Measurements from ENCODE around the gene TEAD1.

TEAD1 gene

GRCh38 chr11:12845163-12845562 is 170.9 kb downstream of the TEAD1 start:
- DNase-seq: no peak

- DNase-seq: no peak
Observed at GRCh38 chr11:12845739-12846358, 171.6 kb downstream of the TEAD1 start.

- DNase-seq: no peak
Observed at GRCh38 chr11:12846786-12847615, 172.8 kb downstream of the TEAD1 start.

GRCh38 chr11:12848413-12848812 is 174.2 kb downstream of the TEAD1 start:
- no peak for DNase-seq

DNA sequence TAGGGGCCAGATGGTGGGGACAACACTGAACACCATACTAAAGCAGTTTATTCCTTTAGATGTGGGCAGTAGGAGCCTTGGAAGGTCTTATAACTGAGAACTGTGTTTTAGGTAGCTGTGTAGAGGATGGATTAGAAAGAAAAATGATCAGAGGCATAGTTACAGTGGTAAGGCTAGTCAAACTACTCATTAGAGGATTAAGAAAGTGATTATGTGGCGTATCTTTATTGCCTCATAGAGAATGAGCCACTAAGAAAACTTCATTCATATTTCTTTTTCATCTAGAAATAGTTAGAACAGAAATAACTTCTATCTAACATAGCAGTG is 179.1 kb downstream of the TEAD1 start:
- no peak for DNase-seq

- no peak for DNase-seq
Observed at GRCh38 chr11:12853652-12854296, 179.6 kb downstream of the TEAD1 start.

GRCh38 chr11:12854297-12854661 is 180.1 kb downstream of the TEAD1 start:
- no peak for DNase-seq

GRCh38 chr11:12854829-12855228 is 180.6 kb downstream of the TEAD1 start:
- DNase-seq: no peak

DNA sequence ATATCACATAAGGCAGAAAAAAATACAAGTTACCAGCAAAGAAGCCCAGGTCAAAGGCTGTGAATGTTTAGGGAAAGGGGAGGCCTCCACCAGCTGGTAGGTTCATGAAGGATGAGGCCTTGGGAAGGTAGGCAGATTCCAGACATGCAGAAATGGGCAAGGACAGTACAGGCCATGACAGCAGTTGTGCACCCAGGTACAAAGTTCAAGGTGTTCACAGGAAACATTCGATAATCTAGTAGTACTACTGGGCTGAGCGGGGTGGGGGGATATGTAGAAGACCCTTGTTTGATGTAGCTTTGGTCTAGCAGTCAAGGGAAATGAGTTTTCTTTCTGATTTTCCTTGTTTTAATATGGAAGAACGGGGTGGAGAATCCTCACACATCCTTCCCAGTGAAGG is 182.1 kb downstream of the TEAD1 start:
- DNase-seq: no peak

DNA sequence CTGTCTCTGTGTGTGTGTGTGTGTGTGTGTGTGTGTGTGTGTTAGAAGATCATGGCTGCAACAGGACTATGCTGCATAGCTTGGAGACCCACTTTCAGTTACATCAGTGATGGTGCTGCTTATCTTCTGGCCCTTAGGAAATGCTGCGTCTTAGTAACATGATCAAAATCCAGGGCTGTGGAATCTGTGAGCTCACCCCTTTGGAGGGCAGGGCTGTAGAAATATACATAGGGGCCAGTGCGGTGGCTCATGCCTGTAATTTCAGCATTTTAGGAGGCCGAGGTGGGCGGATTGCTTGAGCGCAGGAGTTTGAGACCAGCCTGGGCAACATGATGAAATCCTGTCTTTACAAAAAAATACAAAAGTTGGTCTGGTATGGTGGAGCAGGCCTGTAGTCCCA is 183.4 kb downstream of the TEAD1 start:
- no peak for DNase-seq

- no peak for DNase-seq
Observed at GRCh38 chr11:12859872-12860657, 185.8 kb downstream of the TEAD1 start.

GRCh38 chr11:12860827-12861226 is 186.6 kb downstream of the TEAD1 start:
- DNase-seq: no peak

DNA sequence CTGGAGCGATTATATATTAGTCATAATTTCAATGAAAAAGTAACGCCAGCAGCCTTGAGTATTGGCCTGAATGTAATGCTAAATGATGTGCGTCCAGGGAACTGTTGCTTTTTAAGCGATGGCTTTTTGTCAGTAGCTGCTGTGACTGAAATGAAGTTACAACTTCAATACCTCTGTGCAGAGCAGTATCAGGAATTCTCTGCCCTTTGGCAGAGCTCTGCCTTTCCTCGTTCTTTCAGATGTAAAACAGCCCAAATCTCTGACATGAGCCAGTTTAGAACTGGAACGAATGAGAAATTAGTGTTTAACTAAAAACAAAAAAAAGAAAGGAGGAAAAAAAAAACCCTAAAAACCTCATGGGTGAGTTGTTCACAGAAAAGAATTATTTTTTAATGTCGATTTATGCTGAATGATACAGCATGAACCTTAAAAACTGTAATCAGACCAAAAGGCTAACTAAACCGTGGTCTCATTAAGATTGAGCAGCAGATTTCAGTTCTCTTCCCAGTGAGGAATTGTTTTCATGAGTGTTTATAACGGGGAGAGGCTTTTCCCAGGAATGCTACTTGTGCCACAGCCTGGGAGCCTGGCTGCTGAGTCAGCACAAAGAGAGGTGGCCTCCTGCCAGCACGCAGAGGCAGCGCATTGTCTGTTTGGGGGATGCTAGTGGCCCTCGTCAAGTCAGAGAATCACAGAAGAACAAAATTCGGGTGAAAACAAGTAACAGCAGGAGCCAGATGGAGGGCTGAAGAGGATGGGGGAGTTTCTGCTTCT is 188.7 kb downstream of the TEAD1 start:
- no peak for DNase-seq

DNA sequence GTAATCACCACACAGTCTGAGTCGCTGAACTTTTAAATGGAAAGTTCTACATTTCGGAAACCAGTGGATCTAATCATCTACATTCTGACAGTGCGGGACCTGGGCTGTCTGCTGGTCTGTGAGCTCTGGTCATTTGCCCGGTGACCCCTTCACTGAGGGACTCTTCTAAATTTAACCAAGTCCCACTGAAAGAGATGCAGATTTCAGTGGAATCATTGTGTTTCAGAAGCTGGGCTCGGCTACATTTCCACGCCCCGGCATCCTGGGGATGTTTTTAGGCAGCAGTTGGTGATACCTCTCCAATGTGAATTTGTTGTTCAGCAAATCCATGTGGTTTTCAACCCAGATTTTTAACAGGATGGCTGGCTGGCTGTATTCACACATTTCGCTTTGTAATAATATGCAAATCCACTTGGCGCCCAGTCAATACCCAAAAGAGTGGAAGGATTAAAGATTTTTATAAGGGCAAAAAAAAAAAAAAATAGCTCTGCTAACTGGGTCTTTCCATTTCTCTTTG is 189.4 kb downstream of the TEAD1 start:
- no peak for DNase-seq

DNA sequence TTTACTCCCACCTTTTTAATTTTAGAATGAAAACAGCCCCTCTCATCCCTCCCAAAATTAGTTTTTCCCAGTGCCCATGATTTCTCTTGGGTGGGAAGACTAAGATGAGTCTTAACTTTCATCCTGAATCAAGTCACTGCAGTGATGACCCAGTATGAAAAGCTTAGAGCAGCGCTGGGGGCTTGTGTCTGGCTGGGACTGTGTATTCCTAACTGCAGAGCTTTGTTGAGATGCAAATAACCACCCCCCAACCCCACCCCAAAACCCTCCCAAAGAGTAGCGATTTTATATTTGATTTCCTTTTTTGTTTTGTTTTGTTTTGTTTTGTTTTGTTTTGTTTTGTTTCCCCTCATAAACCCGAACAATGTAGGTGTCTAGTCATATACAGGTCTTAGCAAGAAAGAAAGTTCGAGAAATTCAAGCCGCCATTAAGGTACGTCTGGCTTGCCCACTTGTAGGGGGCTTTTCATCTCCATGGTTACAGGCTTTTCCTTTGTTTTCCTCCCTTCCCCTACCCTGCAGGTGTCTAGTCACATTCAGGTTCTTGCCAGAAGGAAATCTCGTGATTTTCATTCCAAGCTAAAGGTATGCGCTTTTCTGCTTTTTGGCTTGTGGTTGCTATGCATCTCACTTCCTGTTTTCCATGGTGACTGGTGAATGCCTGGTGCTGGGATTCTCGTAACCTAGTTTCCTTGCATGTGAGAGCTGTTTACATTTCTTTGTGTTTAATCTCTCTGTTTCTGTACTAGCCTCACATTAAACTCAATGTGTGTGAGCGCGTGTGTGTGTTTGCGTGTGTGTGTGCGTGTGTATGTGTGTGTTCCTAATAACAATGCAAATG is 190.3 kb downstream of the TEAD1 start:
- DNase-seq: no peak

DNA sequence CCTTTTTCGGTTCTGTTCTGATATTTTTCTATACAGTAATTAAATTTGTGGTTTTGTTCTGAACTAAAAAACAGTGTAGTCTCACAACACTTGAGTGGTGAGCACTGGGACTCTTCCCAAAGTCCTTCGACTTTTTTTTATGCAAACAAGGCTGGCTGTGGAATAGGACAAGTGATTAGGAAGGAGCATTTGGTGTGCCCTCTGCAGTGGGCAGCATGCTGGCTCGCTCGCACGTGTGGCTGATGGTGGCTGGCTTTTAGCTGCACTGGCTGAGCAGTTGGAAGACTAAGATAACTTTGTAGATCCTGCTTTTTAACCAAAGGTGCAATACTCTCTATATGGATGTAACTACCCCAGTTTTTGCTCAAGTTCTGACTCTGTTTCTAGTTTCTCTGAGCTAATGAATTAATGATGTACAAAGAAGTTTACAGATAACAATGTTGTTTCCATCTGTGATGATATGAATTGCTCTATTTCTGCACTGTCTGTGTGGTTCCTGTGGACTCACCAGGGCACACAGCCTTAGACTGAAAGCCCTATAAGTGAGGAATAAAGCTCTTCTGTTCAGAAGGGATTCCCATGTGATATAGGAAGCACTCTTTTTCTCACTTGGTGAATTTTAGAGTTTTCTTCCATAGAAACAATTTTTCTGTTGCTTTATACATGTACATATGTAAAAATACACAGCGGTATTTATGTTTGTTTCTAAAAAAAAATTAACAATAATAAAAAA is 191.8 kb downstream of the TEAD1 start:
- DNase-seq: no peak

- DNase-seq: no peak
Observed at GRCh38 chr11:12867531-12867930, 193.3 kb downstream of the TEAD1 start.

GRCh38 chr11:12868315-12869073 is 194.3 kb downstream of the TEAD1 start:
- DNase-seq: no peak

- no peak for DNase-seq
Observed at GRCh38 chr11:12871241-12871640, 197.0 kb downstream of the TEAD1 start.

DNA sequence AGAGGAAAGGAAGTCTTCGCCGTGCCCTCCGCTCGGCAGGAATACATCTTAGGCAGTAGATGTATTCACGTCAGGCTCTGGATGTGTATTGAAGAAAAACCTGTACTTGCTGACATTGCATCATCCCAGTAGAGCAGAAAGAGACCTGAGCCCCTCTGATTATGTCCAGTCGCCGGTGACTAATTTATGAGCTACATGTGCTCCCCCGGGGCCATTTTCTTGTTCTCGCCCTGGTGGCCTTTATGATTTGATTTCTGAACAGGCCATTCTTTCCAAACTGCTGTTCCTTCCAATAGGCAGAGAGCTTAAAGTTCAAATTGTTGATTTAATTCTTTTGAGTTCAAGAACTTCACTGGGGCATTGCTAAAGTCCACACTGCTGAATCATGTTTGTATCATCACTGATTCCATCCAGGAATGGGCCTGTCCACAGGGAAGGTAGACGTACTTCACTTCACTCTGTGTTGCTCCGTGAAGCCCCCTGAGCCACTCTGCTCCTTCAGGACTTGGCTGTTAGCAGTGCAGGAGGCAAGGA is 197.6 kb downstream of the TEAD1 start:
- no peak for DNase-seq

All from CD4-positive, alpha-beta T cell treated with Interleukin-6 for 4 hours (primary cell).